Skeletal muscle cell (primary cell): ENCODE data around the gene SLC35F2.
"Not testable (repeated sequence)": the region's sequence is repeated elsewhere in the genome, so short reads cannot be mapped to it uniquely, and the experiment has no call there.

Experiments
- DNase-seq: peaks from one replicate; pipeline ENCODE4 v3.0.0-alpha.2; 2010; ENCODE audit warnings: low read depth
- H3K4me3 ChIP-seq: 2 replicates; pipeline ENCODE4 v1.5.1; 2011; ENCODE audit warnings: low read depth, mild to moderate bottlenecking, control low read depth, low read length, moderate library complexity

SLC35F2 gene, protein sequence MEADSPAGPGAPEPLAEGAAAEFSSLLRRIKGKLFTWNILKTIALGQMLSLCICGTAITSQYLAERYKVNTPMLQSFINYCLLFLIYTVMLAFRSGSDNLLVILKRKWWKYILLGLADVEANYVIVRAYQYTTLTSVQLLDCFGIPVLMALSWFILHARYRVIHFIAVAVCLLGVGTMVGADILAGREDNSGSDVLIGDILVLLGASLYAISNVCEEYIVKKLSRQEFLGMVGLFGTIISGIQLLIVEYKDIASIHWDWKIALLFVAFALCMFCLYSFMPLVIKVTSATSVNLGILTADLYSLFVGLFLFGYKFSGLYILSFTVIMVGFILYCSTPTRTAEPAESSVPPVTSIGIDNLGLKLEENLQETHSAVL

DNA sequence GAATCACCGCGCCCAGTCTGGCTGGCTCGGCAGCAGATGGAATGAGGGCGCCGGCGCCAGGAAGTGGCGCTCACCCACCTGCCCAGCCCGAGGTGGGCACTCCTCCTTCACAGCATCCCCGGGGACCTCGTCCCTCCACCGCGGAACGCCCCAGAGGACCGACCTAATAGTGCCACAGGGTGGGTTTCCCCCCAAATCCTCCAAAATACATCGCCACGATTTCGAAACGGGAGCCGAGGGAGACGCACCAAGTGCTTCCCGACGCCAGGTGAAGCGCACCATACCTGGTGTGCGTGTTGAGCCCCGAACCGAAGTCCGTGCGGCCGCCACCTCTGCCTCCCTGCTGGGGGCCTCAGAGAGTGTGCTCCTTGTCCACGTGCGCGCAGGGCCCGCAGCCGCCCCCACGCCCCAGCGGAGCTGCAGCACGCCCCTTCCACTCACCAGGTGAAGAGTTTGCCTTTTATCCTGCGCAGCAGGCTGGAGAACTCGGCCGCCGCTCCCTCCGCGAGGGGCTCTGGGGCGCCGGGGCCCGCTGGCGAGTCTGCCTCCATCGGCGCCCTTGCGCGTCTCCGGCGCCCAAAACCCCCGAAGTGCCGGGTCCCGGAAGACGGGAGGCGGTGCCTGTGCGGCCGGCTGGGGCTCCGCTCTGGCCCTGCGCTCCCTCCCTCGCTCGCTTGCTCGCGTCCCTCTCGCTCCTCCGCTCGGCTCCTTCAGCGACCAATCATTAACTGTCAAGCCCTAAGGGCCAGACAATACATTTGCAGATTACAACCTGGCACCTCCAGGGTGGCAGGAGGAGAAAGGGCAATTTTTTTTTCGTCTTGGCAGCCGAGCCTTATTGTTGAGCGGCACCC, at the start of gene SLC35F2:
SLC35F2 (minus strand) TSS at position 571 of the 854 bp plus-strand sequence; CDS start at position 551, 20 bp downstream.
- peak within 1 kb of the TSS; percentile 88 for H3K4me3 ChIP-seq
- no peak for DNase-seq

DNA sequence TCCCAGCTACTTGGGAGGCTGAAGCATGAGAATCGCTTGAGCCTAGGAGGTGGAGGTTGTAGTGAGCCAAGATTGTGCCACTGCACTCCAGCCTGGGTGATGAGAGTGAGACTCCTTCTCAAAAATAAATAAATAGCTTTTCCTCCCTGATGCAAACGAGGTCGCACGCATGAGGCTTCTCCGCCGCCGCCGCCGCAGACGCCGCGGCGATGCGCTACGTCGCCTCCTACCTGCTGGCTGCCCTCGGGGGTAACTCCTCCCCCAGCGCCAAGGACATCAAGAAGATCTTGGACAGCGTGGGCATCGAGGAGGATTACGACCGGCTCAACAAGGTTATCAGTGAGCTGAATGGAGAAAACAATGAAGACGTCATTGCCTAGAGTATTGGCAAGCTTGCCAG, 49.6 kb upstream of the SLC35F2 start:
- DNase-seq = no peak
- no peak overlapping the region for H3K4me3 ChIP-seq

DNA sequence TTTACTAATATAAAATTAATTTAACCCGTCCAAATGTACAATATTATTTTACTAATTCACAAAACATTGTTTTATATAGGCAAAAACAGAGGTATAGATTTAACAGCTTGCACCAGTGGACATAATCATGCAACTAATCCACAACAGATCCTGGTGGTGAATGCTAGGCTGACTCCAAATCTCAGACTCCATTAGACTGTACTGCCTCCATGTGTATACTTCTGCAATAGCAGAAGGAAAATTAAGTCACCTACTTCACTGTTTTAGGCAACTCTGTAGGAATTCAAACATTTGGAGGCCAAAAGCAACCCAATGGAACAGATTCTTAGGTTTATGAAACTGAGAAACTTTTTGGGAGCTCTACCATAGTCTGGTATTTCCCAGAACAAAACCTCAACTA, 39.7 kb upstream of the SLC35F2 start:
- DNase-seq = peak; percentile 19
- no peak overlapping the region for H3K4me3 ChIP-seq

DNA sequence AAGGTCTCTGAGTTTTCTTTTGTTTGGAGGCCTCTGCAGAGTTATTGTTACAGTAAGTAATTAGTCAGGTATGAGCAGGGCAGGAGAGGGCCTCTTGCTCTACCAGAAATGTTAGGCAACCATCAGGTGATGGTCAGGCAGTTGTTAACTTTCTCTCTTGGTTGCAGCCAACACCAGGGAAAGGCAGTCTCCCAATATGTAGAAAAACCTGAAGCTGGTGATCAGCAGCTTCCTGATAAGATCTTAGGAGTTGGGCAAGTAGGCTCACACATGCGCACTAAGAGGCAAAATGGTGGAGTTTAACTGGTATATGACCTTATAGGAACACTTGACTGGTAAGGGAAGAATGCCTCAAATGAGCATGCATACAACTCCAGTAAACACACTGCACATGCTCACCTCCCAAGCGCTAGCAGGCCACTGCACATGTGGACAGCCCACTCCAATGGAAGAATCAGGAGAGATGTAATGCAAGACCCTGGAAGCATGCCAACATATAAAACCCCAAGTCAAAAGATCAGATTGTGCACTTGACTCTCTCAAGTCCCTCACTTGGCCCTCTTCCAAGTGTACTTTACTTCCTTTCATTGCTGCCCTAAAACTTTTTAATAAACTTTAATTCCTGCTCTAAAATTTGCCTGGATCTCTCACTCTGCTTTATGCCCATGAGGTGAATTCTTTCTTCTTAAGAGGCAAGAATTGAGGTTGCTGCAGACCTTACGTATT, 23.7 kb upstream of the SLC35F2 start:
- DNase-seq = no peak
- H3K4me3 ChIP-seq = no peak overlapping the region

DNA sequence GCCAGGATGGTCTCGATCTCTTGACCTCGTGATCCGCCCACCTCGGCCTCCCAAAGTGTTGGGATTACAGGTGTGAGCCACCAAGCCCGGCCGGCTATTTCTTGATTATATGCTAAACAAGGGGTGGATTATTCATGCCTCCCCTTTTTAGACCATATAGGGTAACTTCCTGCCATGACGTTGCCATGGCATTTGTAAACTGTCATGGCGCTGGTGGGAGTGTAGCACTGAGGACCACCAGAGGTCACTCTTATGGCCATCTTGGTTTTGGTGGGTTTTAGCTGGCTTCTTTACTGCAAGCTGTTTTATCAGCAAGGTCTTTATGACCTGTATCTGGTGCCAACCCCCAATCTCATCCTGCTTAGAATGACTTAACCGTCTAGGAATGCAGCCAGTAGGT, 22.9 kb upstream of the SLC35F2 start:
- not testable (repeated sequence) for H3K4me3 ChIP-seq, DNase-seq

DNA sequence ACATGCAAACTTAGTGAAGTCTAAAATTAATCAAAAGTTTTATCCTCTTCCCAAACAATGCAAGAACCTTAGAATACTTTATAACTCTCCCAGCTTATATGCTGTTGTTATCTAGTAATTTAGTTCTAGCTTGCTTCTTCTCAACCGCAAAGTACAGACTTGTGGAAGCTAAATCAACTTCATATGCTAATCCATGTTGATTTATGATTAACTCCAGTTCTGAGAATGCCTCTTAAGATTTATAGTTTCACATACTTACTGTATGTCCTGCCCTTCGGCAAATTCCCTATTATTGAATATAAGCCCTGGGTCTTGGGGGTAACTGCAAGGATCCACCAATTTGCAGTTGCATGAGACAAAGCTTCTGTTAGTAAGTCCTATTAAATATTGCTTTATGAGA, 17.6 kb upstream of the SLC35F2 start:
- no peak overlapping the region for H3K4me3 ChIP-seq
- DNase-seq = no peak

DNA sequence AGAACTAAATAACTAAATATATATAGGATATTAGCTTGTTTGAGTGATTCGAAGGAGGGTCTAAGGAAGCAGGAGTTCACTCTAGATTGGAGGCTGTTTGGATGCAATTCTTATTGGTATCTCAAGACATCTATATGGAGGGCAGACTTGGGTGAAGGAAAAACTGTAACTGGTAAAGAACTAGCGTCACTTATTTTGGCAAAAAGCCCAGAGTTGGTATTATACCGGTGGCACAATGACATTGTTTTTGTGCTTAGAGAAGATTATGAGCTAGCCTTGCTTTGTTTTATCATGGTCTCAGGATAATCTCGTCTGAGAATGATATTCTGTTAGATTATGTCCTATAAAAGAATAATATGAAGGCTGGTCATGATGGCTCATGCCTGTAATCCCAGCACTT, 6.0 kb upstream of the SLC35F2 start:
- H3K4me3 ChIP-seq = no peak overlapping the region
- DNase-seq = no peak

DNA sequence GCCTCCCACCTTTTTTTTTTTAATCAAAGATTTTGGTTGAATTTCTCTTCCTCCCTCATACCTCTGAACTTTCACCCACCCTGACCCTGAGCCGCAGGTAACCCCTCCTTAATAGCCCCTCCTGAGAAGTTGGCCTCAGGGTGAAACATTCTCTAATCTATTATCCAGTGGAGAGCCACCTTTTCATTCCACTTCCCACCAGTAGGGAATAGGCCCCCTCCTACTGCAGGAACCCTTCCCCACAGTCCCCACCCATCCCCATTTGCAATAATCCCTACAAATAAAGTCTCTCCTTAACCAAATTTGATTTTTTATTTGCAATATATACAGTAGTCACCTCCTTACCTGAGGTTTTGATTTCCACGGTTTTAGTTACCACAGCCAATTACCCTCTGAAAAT, 2.1 kb upstream of the SLC35F2 start:
- DNase-seq = no peak
- H3K4me3 ChIP-seq = no peak overlapping the region

DNA sequence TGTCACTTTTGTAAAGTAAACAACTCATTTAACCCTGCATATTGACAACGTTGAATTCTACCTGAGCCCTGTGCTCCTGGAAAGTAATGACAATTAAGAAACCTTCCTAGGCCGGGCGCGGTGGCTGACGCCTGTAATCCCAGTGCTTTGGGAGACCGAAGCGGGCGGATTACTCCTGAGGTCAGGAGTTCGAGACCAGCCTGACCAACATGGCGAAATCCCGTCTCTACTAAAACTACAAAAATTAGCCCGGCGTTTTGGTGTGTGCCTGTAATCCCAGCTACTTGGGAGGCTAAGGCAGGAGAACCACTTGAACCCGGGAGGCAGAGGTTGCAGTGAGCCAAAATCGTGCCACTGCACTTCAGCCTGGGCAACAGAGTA, 1.6 kb upstream of the SLC35F2 start:
- DNase-seq, H3K4me3 ChIP-seq: not testable (repeated sequence)

DNA sequence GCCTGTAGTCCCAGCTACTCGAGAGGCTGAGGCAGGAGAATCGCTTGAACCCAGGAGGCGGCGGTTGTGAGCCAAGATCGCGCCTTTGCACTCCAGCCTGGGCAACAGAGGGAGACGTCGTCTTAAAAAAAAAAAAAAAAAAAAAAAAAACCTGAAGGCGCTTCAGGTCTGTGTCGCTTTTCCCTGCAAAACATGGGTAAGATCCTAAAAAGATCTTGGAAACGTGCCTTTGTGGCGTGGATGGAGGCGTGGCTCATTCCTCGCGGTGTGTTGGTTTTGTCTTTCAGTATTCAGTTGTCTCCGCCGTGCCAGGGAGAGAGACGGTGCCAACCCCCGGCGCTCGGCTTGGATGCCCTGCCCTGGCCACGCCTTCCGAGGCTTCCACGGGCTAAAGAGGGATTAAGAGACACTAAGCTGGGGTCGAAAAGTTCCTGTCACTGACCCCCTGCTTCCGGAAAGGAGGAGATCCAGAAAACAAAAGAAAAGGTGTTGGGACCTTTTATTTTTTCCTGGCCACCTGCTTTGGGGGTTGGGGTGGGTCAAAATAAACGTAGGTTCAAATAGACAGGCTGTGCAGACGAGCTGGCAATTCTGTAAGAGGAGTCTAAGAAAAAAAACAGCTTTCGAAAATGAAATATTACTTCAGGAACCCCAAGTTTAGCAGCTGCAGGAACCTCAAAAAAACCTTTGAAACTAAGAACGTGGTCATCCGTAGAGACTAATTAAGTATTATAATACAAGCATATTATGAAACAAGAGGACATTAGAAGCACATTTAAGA, 1.1 kb upstream of the SLC35F2 start:
- H3K4me3 ChIP-seq = peak overlapping the region; percentile 88
- DNase-seq = no peak

DNA sequence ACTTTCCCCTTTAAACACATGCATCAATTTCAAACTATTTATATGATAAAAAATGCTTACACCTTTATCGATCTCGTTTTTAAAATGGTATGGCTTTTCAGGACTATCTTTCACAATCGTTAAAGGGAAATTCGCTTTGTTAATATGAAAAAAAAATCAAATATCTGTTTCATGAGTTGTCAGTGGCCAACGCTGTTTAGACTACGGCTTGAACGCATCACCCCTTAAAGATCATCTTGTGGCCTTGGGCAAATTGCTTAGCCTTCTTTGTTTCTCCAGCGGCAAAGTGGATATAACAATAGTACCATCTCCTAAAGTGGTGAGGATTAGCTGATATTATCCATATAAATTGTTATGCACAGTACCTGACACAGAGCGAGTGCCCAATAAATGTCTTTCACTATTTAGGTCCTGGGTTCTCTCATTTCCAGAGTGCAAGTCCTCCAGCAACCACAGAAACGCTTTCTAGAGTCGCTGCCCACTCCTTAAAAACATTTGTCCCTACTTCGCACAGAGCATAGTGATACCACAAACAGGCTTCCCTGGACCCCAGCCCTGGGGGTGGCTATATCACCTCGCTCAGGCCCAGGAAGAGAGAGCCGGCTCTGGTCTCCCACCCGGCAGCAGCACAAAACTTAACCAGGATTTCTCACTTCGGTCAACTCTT, 904 bp downstream of the SLC35F2 start:
- no peak for DNase-seq
- peak overlapping the region; percentile 88 for H3K4me3 ChIP-seq

DNA sequence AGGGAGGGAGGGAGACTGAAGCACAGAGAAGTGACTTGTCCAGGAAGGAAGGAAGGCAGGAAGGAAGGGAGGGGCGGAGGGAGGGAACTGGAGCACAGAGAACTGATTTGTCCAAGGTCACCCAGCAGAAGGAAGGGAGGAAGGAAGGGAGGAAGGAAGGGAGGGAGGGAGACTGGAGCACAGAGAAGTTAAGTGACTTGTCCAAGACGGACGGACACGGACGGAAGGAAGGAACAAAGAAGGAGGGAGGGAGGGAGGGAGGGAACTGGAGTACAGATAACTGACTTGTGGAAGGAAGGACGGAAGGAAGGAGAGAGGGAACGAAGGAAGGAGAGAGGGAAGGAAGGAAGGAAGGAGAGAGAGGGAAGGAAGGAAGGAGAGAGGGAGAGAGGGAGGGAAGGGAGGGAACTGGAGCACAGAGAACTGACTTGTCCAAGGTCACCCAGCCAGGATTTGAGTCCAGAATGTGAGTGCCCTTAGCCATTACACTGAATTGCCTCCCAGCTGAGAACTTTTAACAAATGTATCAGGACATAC, 1.5 kb downstream of the SLC35F2 start:
- H3K4me3 ChIP-seq = no peak overlapping the region
- no peak for DNase-seq

DNA sequence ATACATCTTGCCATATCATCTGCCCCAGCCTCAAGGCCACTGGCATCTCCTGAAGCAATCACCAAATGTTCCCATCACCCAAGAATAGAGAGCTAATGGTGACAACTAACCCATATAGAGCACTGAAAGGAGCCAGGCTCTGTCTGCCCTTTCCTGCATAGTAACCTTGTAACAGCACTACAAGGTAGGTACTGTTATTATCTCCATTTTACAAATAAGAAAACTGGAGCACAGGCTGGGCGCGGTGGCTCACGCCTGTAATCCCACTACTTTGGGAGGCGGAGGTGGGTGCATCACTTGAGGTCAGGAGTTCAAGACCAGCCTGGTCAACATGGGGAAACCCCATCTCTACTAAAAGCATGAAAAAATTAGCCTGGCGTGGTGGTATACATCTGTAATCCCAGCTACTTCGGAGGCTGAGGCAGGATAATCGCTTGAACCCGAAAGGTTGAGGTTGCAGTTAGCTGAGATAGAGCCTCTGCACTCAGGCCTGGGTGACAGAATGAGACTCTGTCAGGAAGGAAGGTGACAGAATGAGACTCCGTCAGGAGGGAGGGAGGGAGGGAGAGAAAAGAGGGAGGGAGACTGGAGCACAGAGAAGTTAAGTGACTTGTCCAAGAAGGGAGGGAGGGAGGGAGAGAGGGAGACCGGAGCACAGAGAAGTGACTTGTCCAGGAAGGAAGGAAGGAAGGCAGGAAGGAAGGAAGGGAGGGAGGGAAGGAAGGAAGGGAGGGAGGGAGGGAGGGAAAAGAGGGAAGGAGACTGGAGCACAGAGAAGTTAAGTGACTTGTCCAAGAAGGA, 2.2 kb downstream of the SLC35F2 start:
- no peak overlapping the region for H3K4me3 ChIP-seq
- no peak for DNase-seq

DNA sequence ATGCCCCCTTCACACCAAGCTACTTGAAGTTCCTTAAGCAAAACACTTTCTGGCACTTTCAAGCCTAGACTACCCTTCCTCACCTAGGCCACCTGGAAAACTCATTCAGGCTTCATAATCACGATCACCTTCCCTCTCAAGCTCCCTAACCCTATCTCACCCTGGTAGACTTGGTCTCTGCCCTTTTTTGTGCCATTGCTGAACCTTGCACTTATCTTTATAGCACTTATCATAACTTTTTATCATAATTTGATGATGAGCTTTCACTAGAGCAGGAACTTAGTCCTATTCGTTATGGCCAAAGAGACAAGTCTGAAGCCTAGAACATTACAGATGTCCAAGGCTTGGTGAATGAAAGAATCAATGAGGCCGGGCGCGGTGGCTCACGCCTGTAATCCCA, 5.5 kb downstream of the SLC35F2 start:
- H3K4me3 ChIP-seq = no peak overlapping the region
- no peak for DNase-seq

DNA sequence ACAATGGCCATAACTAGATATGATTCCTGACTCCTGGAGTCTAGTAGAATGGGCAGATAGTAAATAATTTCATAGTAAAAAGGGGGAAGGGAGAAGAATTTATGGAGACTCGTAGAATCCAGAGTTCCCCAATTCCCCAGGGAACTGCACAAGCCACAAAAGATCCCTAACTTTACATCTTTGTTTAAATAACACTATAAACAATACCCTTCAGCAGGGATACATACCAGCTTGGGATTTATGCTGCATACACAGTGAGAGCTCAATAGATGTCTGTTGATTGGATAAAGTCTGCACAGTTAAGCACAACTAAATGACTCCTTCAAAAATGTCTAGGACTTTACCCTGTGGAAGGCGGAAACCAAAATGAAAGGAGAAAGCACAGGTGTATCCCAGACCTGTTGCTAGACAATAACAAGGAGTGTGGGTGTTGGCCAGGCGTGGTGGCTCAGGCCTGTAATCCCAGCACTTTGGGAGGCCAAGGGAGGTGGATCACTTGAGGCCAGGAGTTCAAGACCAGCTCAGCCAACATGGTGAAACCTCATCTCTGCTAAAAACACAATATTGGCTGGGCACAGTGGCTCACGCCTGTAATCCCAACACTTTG, 6.8 kb downstream of the SLC35F2 start:
- H3K4me3 ChIP-seq = no peak overlapping the region
- DNase-seq = no peak

DNA sequence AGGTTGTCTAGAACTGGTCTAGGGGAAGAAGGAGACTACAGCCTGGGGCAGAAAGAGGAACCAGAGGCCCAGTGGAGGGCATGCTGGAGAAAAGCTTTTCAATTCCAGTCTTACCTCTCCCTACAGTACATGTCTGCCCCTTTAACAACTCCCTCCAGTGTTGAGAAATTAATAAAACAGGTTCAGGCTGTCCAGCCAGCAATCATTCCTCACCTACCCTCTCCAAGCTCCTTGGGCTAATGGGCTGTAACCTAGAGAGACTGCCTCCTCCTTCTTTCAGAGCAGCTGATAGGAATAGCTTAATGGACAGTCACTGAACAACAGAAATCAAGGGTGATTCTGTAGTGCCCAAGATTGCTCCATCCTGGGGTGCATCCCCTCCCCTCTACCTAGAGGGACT, 8.8 kb downstream of the SLC35F2 start:
- no peak overlapping the region for H3K4me3 ChIP-seq
- no peak for DNase-seq

DNA sequence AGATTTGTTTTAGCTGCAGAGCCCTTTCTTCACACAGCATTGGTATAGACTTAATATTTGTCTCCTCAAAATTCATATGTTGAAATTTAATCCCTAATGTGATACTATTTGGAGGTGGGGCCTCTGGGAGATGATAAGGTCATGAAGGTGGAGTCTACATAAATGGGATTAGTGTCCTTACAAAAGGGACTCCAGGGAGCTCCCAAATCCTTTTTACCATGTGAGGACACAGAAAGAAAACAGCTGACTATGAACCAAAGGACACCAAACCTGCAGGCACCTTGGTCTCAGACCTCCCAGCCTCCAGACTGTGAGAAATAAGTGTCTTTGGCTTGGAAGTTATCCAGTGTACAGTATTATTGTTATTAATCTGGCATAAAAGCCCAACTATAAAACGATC, 10.2 kb downstream of the SLC35F2 start:
- H3K4me3 ChIP-seq = no peak overlapping the region
- DNase-seq = no peak

DNA sequence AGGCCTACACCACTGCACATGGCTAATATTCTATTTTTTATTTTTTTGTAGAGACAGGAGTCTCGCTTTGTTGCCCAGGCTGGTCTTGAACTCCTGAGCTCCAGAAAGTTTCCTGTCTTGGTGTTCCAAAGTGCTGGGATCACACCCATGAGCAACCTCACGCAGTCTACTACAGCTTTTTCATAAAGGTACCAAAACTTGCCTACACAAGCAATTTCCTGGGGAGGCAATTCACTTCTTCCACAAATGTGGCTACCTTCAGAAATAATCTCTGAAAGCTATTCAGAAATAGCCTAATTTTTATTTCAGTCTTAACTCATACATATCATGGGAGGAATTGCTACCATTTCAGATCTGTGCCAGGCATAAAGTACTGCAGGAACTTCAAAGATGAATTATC, 11.4 kb downstream of the SLC35F2 start:
- no peak overlapping the region for H3K4me3 ChIP-seq
- DNase-seq = no peak
